Gastrocnemius medialis (tissue), 4 donors: ENCODE measurements around the gene PALM3. TPM values are rescaled to one million over a fixed set of nuclear protein-coding genes. Genes with fewer than 3 reads are reported as not detected.
A peak's percentile ranks its signal among the peaks of the same experiment; 100 is the strongest.
"Not testable (repeated sequence)": the region's sequence is repeated elsewhere in the genome, so short reads cannot be mapped to it uniquely, and the experiment has no call there.

ENCODE experiments used
- ATAC-seq, 2 donors: fragments of 150-250 bp; one replicate each; pipeline ENCODE4 v1.9.1; 2016
- DNase-seq, 2 donors: peaks; one replicate each; pipeline ENCODE4 v3.0.0-alpha.2; 2019
- H3K27ac ChIP-seq, 4 donors: fragments of 200-600 bp; sonication (generic); 1 replicate in 1 of 4; 2 replicates in 3 of 4; pipeline ENCODE4 v1.5.1; 2016 to 2018; ENCODE audit warnings: mild to moderate bottlenecking in 2 of 4, moderate library complexity in 1 of 4
- H3K27me3 ChIP-seq, 3 donors: fragments of 200-600 bp; sonication (generic) in 2 of 3; 1 replicate in 1 of 3; 2 replicates in 2 of 3; pipeline versions ENCODE4 v1.5.1 to v1.6.0; 2016 to 2019; ENCODE audit warnings: mild to moderate bottlenecking in 1 of 3, moderate library complexity in 1 of 3
- H3K36me3 ChIP-seq, 2 donors: fragments of 200-600 bp; sonication (generic) in 1 of 2; one replicate each; pipeline ENCODE4 v1.5.1; 2017 to 2018
- H3K4me1 ChIP-seq, 2 donors: fragments of 200-600 bp; sonication (generic) in 1 of 2; one replicate each; pipeline ENCODE4 v1.5.1; 2016 to 2017; ENCODE audit warnings: mild to moderate bottlenecking in 2 of 2
- H3K4me3 ChIP-seq, 4 donors: fragments of 200-600 bp; sonication (generic) in 3 of 4; 1 replicate in 1 of 4; 2 replicates in 3 of 4; pipeline ENCODE4 v1.5.1; 2016 to 2019; ENCODE audit warnings: mild to moderate bottlenecking in 2 of 4
- H3K9me3 ChIP-seq, 3 donors: fragments of 200-600 bp; sonication (generic) in 2 of 3; 1 replicate in 1 of 3; 2 replicates in 2 of 3; pipeline ENCODE4 v1.5.1; 2016 to 2019
- CTCF ChIP-seq, 5 experiments: fragments of 450-650 bp in 3 of 5; fragments of 200-600 bp in 2 of 5; sonication (generic) in 2 of 5; IDR thresholded peaks in 4 of 5; conservative IDR thresholded peaks in 1 of 5; 1 replicate in 4 of 5; 2 replicates in 1 of 5; pipeline ENCODE4 v1.5.1; 2016 to 2019; ENCODE audit warnings: antibody characterized with exemption in 5 of 5, mild to moderate bottlenecking in 3 of 5, moderate library complexity in 3 of 5
- POLR2A ChIP-seq, 2 donors: fragments of 450-650 bp; IDR thresholded peaks; one replicate each; pipeline ENCODE4 v1.6.1; 2017; ENCODE audit warnings: antibody characterized with exemption in 2 of 2, mild to moderate bottlenecking in 2 of 2, moderate library complexity in 2 of 2
- in situ Hi-C, 4 donors: fragments of 200-750 bp; cut with MboI; loops; one replicate each; pipeline versions ENCODE4 v1.15.0 to v1.8.0; 2017; ENCODE audit warnings: low sequenced_read_pairs in 4 of 4
- intact Hi-C: fragments of 100-400 bp; cut with DNase I; formaldehyde crosslinking; loops from one replicate; pipeline ENCODE4 v1.15.1; 2023; ENCODE audit warnings: low total_unique reads
- total RNA-seq, 4 donors: library from RNA; depleted of rRNA; stranded (reverse); fragments of >200 nt; gene quantifications; one replicate each; pipeline versions ENCODE4 v1.1.0 to v1.2.3, GENCODE V29; 2016

PALM3 gene
- total RNA-seq, 4 donors from 2014 or later: not detected

DNA sequence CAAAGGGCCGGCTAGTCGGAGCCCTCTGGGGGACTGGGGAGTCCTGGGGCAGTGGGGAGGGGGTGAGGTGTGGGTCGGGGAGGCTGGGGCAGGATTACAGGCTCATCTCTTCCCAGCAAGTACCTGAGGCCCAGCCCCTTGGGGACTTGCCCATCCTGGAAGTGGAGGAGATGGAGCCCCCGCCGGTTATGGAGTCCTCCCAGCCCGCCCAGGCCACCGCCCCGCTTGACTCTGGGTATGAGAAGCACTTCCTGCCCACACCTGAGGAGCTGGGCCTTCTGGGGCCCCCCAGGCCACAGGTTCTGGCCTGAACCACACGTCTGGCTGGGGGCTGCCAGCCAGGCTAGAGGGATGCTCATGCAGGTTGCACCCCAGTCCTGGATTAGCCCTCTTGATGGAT lies 9.9 kb downstream of the PALM3 start:
- Histone ChIP-seq H3K9me3 (no peaks in the 10 kb centered on the region), H3K36me3 (no peaks in the 10 kb centered on the region), H3K27ac (no peak overlapping the region), H3K4me3 (no peak overlapping the region), H3K27me3 (peaks cover 0 to 8% (median 2%) of the 10 kb centered on the region in 3 donors), H3K4me1 (no peaks in the 10 kb centered on the region)
- ATAC-seq: no peak
- intact Hi-C loops: no loop called here
- no peak for DNase-seq
- in situ Hi-C loops: loop anchor here (10.0 to 25.0 kb wide), 3 partner anchors 157 to 465 kb away; no protein-coding TSS in a partner anchor
- TF ChIP-seq CTCF (IDR thresholded peaks at IDR 0.05 in 4 of 5, conservative IDR thresholded peaks at IDR 0.05 in 1 of 5): no peak
- TF ChIP-seq POLR2A (IDR thresholded peaks at IDR 0.05): no peak

- H3K27me3 ChIP-seq, H3K4me1 ChIP-seq, intact Hi-C loops, ATAC-seq, DNase-seq, H3K9me3 ChIP-seq, H3K27ac ChIP-seq, H3K36me3 ChIP-seq, H3K4me3 ChIP-seq: not testable (repeated sequence)
- in situ Hi-C loops: loop anchor here (10.0 to 25.0 kb wide), 3 partner anchors 156 to 464 kb away; no protein-coding TSS in a partner anchor
Measured at GRCh38 chr19:14050961-14051360, 10.9 kb downstream of the PALM3 start.

DNA sequence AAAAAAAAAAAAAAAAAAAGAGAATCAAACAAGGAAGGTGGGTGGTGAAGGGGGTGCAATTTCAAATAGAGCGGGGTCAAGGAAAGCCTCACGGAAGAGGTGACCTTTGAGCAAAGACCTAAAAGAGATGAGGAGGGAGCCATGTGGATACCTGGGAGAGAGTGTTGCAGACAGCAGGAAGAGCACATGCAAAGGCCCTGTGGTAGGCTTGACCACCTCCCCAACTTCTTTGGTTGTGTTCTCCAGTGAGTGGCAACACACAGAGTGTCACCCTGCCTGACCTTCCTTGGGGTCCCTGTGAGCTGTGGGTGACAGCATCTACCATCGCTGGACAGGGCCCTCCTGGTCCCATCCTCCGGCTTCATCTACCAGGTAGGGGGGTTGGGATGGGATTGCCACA lies 11.4 kb downstream of the PALM3 start:
- intact Hi-C loops: no loop called here
- H3K9me3 ChIP-seq: no peaks in the 10 kb centered on the region
- H3K27me3 ChIP-seq: no peaks in the 10 kb centered on the region
- in situ Hi-C loops: loop anchor here (10.0 to 25.0 kb wide), 3 partner anchors 156 to 463 kb away; no protein-coding TSS in a partner anchor
- DNase-seq (no peak), ATAC-seq (no peak)
- H3K4me1 ChIP-seq: no peaks in the 10 kb centered on the region
- TF ChIP-seq CTCF (IDR thresholded peaks at IDR 0.05 in 4 of 5, conservative IDR thresholded peaks at IDR 0.05 in 1 of 5) (no peak), POLR2A (IDR thresholded peaks at IDR 0.05) (no peak)
- no peak overlapping the region for H3K4me3 ChIP-seq
- H3K36me3 ChIP-seq: no peaks in the 10 kb centered on the region
- no peak overlapping the region for H3K27ac ChIP-seq

- DNase-seq: peak in 1 of 2 donors; percentile 46
- ATAC-seq: peak; percentile 54 to 88
- Histone ChIP-seq H3K9me3 (no peaks in the 10 kb centered on the region), H3K27ac (no peak overlapping the region), H3K36me3 (no peaks in the 10 kb centered on the region), H3K27me3 (no peaks in the 10 kb centered on the region), H3K4me3 (no peak overlapping the region), H3K4me1 (no peaks in the 10 kb centered on the region)
- intact Hi-C loops (no loop called here), in situ Hi-C loops (loop anchor here in 3 of 4 donors (10.0 kb wide), 2 partner anchors 164 to 174 kb away; partner anchors contain the start of gene NANOS3 (in 1 of the 3))
- TF ChIP-seq POLR2A (IDR thresholded peaks at IDR 0.05) (no peak), CTCF (IDR thresholded peaks at IDR 0.05 in 4 of 5, conservative IDR thresholded peaks at IDR 0.05 in 1 of 5) (peak; percentile 69 to 87 (median 74))
Measured at GRCh38 chr19:14048443-14049153, 13.3 kb downstream of the PALM3 start.

DNA sequence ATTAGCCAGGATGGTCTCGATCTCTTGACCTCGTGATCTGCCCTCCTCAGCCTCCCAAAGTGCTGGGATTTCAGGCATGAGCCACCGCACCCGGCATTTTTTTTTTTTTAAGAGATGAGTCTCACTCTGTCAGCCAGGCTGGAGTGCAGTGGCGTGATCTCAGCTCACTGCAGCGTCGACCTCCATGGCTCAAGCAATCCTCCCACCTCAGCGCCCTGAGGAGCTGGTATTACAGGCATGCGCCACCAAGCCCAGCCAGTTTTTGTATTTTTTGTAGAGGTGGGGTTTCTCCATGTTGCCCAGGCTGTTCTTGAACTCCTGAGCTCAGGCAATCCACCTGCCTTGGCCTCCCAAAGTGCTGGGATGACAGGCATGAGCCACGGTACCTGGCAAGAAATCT lies 14.0 kb downstream of the PALM3 start:
- DNase-seq, H3K4me3 ChIP-seq, ATAC-seq, H3K4me1 ChIP-seq, intact Hi-C loops, H3K27me3 ChIP-seq, H3K9me3 ChIP-seq, H3K36me3 ChIP-seq, H3K27ac ChIP-seq: not testable (repeated sequence)
- in situ Hi-C loops: loop anchor here in 3 of 4 donors (10.0 kb wide), 2 partner anchors 163 to 173 kb away; partner anchors contain the start of gene NANOS3 (in 1 of the 3)
